HCT116 (cell line): Measurements from ENCODE around the gene TM7SF2. TPM values are rescaled to one million over a fixed set of nuclear protein-coding genes. Genes with fewer than 3 reads are reported as not detected.

Experiments used
- ATAC-seq: fragments of 200-7000 bp; cut with Tn5 transposase; 2 replicates; pipeline ENCODE4 v1.9.1; 2020; ENCODE audit warnings: mild to moderate bottlenecking, moderate library complexity
- BruUV-seq: library from RNA; stranded (reverse); fragments of 400-500 nt; replicated peaks from 2 replicates; lab custom pipeline; 2021; lab: Mats Ljungman, UMichigan
- CTCF ChIA-PET: fragments of 300-600 bp; sonication (Branson Sonifier 250); formaldehyde crosslinking; loops from one replicate; lab custom pipeline; 2021; ENCODE audit warnings: antibody characterized with exemption; lab: Charles Lee
- POLR2A ChIA-PET: fragments of 300-600, 350-600 bp; sonication (Branson Sonifier 250); formaldehyde crosslinking; loops from one replicate; lab custom pipeline; 2021; ENCODE audit warnings: antibody characterized with exemption; lab: Charles Lee
- RAD21 ChIA-PET, 2 experiments: fragments of 300-600 bp; sonication (Branson Sonifier 250); formaldehyde crosslinking; loops; one replicate each; lab custom pipeline; 2023; ENCODE audit warnings: low total read pairs in 2 of 2; ENCODE audit not compliant: uncharacterized antibody in 2 of 2, unreplicated experiment in 2 of 2, low non-redundant PET in 1 of 2; lab: Charles Lee
- DNase-seq: peaks from one replicate; pipeline ENCODE4 v3.0.0-alpha.2; 2010; ENCODE audit warnings: low read depth, low spot score
- H2AFZ ChIP-seq: fragments of 200-600 bp; shearing (Covaris generic), sonication (generic); 2 replicates; pipeline ENCODE4 v1.6.1; 2017; ENCODE audit warnings: low read depth, mixed run types, mixed read lengths, antibody characterized with exemption, low read length; ENCODE audit not compliant: poor library complexity, severe bottlenecking
- H3K27ac ChIP-seq: 2 replicates; pipeline ENCODE4 v1.5.1; 2012; ENCODE audit warnings: low read depth, low read length
- H3K27me3 ChIP-seq: fragments of 200-600 bp; sonication (generic); 2 replicates; pipeline ENCODE4 v1.6.1; 2016; ENCODE audit warnings: mixed run types, low read length, mixed read lengths; ENCODE audit not compliant: insufficient read depth
- H3K36me3 ChIP-seq, 2 experiments: fragments of 200-500 bp in 1 of 2; fragments of 200-600 bp in 1 of 2; sonication (Bioruptor generic) in 1 of 2; sonication (generic) in 1 of 2; 2 replicates each; pipeline versions ENCODE4 v1.5.1 to v1.6.1; 2014 to 2016; ENCODE audit warnings: low read length in 2 of 2, inconsistent platforms in 1 of 2, mixed read lengths in 1 of 2, mixed run types in 1 of 2; ENCODE audit not compliant: insufficient read depth in 2 of 2, control insufficient read depth in 1 of 2
- H3K4me1 ChIP-seq, 2 experiments: fragments of 200-600 bp in 1 of 2; sonication (generic) in 1 of 2; 2 replicates each; pipeline versions ENCODE4 v1.5.1 to v1.6.1; 2012 to 2017; ENCODE audit warnings: low read length in 2 of 2, inconsistent platforms in 1 of 2, mild to moderate bottlenecking in 1 of 2, mixed read lengths in 1 of 2, mixed run types in 1 of 2, moderate library complexity in 1 of 2; ENCODE audit not compliant: insufficient read depth in 2 of 2, control insufficient read depth in 1 of 2
- H3K4me2 ChIP-seq: fragments of 200-600 bp; sonication (generic); 2 replicates; pipeline ENCODE4 v1.6.1; 2017; ENCODE audit warnings: mixed run types, low read length, mixed read lengths
- H3K4me3 ChIP-seq, 2 experiments: fragments of 200-600 bp in 1 of 2; sonication (generic) in 1 of 2; replicated peaks in 1 of 2; 2 replicates each; pipeline ENCODE4 v1.5.1; 2011 to 2016; ENCODE audit warnings: low read length in 2 of 2, control low read depth in 1 of 2, low read depth in 1 of 2, mild to moderate bottlenecking in 1 of 2, mixed read lengths in 1 of 2, mixed run types in 1 of 2
- H3K79me2 ChIP-seq: fragments of 200-600 bp; sonication (generic); 2 replicates; pipeline ENCODE4 v1.6.1; 2017; ENCODE audit warnings: mild to moderate bottlenecking, mixed run types, low read length, moderate library complexity, mixed read lengths; ENCODE audit not compliant: insufficient read depth
- H3K9ac ChIP-seq: fragments of 200-600 bp; sonication (generic); 2 replicates; pipeline ENCODE4 v1.6.1; 2016; ENCODE audit warnings: low read length, mixed read lengths
- H3K9me2 ChIP-seq: fragments of 200-600 bp; sonication (generic), shearing (Covaris generic); 2 replicates; pipeline ENCODE4 v1.6.1; 2017; ENCODE audit warnings: mixed run types, mild to moderate bottlenecking, moderate library complexity; ENCODE audit not compliant: insufficient read depth
- H3K9me3 ChIP-seq, 2 experiments: fragments of 200-500 bp in 1 of 2; fragments of 200-600 bp in 1 of 2; sonication (Bioruptor generic) in 1 of 2; sonication (generic) in 1 of 2; 2 replicates each; pipeline ENCODE4 v1.6.1; 2014 to 2017; ENCODE audit warnings: low read length in 2 of 2, mixed read lengths in 2 of 2, inconsistent platforms in 1 of 2, low read depth in 1 of 2, mild to moderate bottlenecking in 1 of 2, mixed run types in 1 of 2, moderate library complexity in 1 of 2; ENCODE audit not compliant: control insufficient read depth in 1 of 2, insufficient read depth in 1 of 2
- H4K20me1 ChIP-seq: fragments of 200-600 bp; sonication (generic), shearing (Covaris generic); 2 replicates; pipeline ENCODE4 v1.6.1; 2017; ENCODE audit warnings: mixed run types, mild to moderate bottlenecking, moderate library complexity; ENCODE audit not compliant: insufficient read depth
- CBX3 ChIP-seq: IDR thresholded peaks from 2 replicates; pipeline ENCODE4 v1.6.1; 2012; ENCODE audit warnings: low read depth
- CEBPB ChIP-seq: IDR thresholded peaks from 2 replicates; pipeline ENCODE4 v1.6.1; 2012; ENCODE audit warnings: low read depth
- EGR1 ChIP-seq: IDR thresholded peaks from 2 replicates; pipeline ENCODE4 v1.6.1; 2012; ENCODE audit warnings: low read depth
- EZH2phosphoT487 ChIP-seq: fragments of 200-600 bp; IDR thresholded peaks from 2 replicates; pipeline ENCODE4 v1.6.1; 2018; ENCODE audit warnings: antibody characterized with exemption, borderline replicate concordance
- FOSL1 ChIP-seq: IDR thresholded peaks from 2 replicates; pipeline ENCODE4 v1.6.1; 2012; ENCODE audit warnings: low read depth
- JUND ChIP-seq: IDR thresholded peaks from 2 replicates; pipeline ENCODE4 v1.6.1; 2012
- POLR2A ChIP-seq: IDR thresholded peaks from 2 replicates; pipeline ENCODE4 v1.7.0; 2011; ENCODE audit warnings: borderline replicate concordance; ENCODE audit not compliant: insufficient read depth, insufficient read length; ENCODE audit errors: extremely low read depth
- RAD21 ChIP-seq: IDR thresholded peaks from 2 replicates; pipeline ENCODE4 v1.6.1; 2012; ENCODE audit warnings: low read depth, mild to moderate bottlenecking
- SRF ChIP-seq: IDR thresholded peaks from 2 replicates; pipeline ENCODE4 v1.6.1; 2012; ENCODE audit warnings: low read depth
- TCF7L2 ChIP-seq: IDR thresholded peaks from 2 replicates; pipeline ENCODE4 v1.7.0; 2011; ENCODE audit warnings: borderline replicate concordance, inconsistent platforms; ENCODE audit not compliant: insufficient read depth, insufficient read length; ENCODE audit errors: extremely low read depth
- ZFX ChIP-seq: fragments of 450-650 bp; IDR thresholded peaks from 2 replicates; pipeline ENCODE4 v1.6.1; 2017
- intact Hi-C: fragments of 100-400 bp; cut with micrococcal nuclease; formaldehyde crosslinking; loops from 2 replicates; pipeline ENCODE4 v1.10.0; 2022
- total RNA-seq: library from RNA; stranded (reverse); gene quantifications from one replicate; pipeline ENCODE4 v1.2.1, GENCODE V29; 2021; ENCODE audit not compliant: unreplicated experiment
- TF ChIP-seq, protein P1 (sequence below), 3 experiments: fragments of 200-600 bp in 1 of 3; sonication (generic) in 1 of 3; IDR thresholded peaks in 2 of 3; conservative IDR thresholded peaks in 1 of 3; 2 replicates each; pipeline ENCODE4 v1.5.1; 2012 to 2017; ENCODE audit warnings: low read depth in 2 of 3, low read length in 2 of 3, antibody characterized with exemption in 1 of 3, borderline replicate concordance in 1 of 3, control low read depth in 1 of 3, mild to moderate bottlenecking in 1 of 3, mixed read lengths in 1 of 3, mixed run types in 1 of 3, moderate library complexity in 1 of 3; ENCODE audit not compliant: insufficient read depth in 1 of 3
- TF ChIP-seq, protein P2 (sequence below): IDR thresholded peaks from 2 replicates; pipeline ENCODE4 v1.6.1; 2012
- TF ChIP-seq, protein P3 (sequence below): IDR thresholded peaks from 2 replicates; pipeline ENCODE4 v1.6.1; 2011; ENCODE audit warnings: mild to moderate bottlenecking, low read length, moderate library complexity; ENCODE audit not compliant: insufficient replicate concordance; ENCODE audit errors: extremely low read depth

TM7SF2 gene
- total RNA-seq, 1 experiment from 2014 or later, result 52.9 TPM

DNA sequence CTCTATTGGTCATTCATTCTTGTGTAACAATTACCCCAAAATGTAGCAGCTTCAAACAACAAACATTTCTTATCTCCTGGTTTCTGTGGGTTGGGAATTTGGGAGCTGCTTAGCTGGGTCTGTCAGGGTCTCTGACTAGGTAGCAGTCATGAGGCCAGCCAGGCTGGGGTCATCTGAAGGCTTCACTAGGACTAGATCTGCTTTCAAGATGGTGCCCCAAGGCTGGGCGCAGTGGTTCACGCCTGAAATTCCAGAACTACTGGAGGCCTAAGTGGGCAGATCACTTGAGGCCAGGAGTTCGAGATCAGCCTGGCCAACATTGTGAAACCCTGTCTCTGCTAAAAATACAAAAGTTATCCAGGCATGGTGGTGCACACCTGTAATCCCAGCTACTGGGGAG, 45.3 kb downstream of the TM7SF2 start:
- ChIA-PET RAD21 (no interaction called here), POLR2A (no interaction called here), CTCF (no interaction called here)
- Histone ChIP-seq H2AFZ (no peak overlapping the region), H3K9me3 (no peaks in the 10 kb centered on the region), H4K20me1 (no peaks in the 10 kb centered on the region), H3K4me3 (no peak overlapping the region), H3K79me2 (no peaks in the 10 kb centered on the region), H3K9me2 (no peaks in the 10 kb centered on the region), H3K4me1 (peaks cover 0 to 6% of the 10 kb centered on the region in 2 experiments; a peak in 1 of 4 replicates), H3K36me3 (no peaks in the 10 kb centered on the region), H3K4me2 (no peak overlapping the region), H3K27me3 (no peaks in the 10 kb centered on the region), H3K9ac (no peak overlapping the region), H3K27ac (no peak overlapping the region)
- DNase-seq (no peak), ATAC-seq (no peak)
- TF ChIP-seq JUND (no peak), RAD21 (no peak), ZFX (no peak), SRF (no peak), FOSL1 (no peak), TCF7L2 (no peak), POLR2A (no peak), CBX3 (no peak), EGR1 (no peak), CEBPB (no peak), EZH2phosphoT487 (no peak)
- TF ChIP-seq, protein P1, sequence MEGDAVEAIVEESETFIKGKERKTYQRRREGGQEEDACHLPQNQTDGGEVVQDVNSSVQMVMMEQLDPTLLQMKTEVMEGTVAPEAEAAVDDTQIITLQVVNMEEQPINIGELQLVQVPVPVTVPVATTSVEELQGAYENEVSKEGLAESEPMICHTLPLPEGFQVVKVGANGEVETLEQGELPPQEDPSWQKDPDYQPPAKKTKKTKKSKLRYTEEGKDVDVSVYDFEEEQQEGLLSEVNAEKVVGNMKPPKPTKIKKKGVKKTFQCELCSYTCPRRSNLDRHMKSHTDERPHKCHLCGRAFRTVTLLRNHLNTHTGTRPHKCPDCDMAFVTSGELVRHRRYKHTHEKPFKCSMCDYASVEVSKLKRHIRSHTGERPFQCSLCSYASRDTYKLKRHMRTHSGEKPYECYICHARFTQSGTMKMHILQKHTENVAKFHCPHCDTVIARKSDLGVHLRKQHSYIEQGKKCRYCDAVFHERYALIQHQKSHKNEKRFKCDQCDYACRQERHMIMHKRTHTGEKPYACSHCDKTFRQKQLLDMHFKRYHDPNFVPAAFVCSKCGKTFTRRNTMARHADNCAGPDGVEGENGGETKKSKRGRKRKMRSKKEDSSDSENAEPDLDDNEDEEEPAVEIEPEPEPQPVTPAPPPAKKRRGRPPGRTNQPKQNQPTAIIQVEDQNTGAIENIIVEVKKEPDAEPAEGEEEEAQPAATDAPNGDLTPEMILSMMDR (IDR thresholded peaks at IDR 0.05 in 2 of 3, conservative IDR thresholded peaks at IDR 0.05 in 1 of 3; ENCODE audit: borderline replicate concordance in 1 of 3, insufficient read depth in 1 of 3, low read depth in 2 of 3, low read length in 2 of 3), result no peak
- TF ChIP-seq, protein P2, sequence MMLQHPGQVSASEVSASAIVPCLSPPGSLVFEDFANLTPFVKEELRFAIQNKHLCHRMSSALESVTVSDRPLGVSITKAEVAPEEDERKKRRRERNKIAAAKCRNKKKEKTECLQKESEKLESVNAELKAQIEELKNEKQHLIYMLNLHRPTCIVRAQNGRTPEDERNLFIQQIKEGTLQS, result no peak
- TF ChIP-seq, protein P3, sequence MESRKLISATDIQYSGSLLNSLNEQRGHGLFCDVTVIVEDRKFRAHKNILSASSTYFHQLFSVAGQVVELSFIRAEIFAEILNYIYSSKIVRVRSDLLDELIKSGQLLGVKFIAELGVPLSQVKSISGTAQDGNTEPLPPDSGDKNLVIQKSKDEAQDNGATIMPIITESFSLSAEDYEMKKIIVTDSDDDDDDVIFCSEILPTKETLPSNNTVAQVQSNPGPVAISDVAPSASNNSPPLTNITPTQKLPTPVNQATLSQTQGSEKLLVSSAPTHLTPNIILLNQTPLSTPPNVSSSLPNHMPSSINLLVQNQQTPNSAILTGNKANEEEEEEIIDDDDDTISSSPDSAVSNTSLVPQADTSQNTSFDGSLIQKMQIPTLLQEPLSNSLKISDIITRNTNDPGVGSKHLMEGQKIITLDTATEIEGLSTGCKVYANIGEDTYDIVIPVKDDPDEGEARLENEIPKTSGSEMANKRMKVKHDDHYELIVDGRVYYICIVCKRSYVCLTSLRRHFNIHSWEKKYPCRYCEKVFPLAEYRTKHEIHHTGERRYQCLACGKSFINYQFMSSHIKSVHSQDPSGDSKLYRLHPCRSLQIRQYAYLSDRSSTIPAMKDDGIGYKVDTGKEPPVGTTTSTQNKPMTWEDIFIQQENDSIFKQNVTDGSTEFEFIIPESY, result no peak
- BruUV-seq, result no TSS peak
- intact Hi-C loops, result no loop called here
